A549 (cell line): ENCODE results near the gene RABAC1.
"Not testable (repeated sequence)": the region's sequence is repeated elsewhere in the genome, so short reads cannot be mapped to it uniquely, and the experiment has no call there.

ENCODE experiments used
- CEBPB ChIP-seq, 2 experiments: fragments of >200 bp in 1 of 2; sonication (Bioruptor Twin) in 1 of 2; formaldehyde crosslinking in 1 of 2; IDR thresholded peaks; 2 replicates each; pipeline ENCODE4 v1.6.1; 2012 to 2016
- MAZ ChIP-seq: fragments of 150-350 bp; IDR thresholded peaks from 2 replicates; pipeline ENCODE4 v1.6.1; 2014; ENCODE audit warnings: antibody characterized with exemption, low read depth, low read length, borderline replicate concordance
- RNF2 ChIP-seq: fragments of 200-600 bp; sonication (generic); IDR thresholded peaks from 2 replicates; pipeline ENCODE4 v1.6.1; 2016; ENCODE audit warnings: low read depth, mild to moderate bottlenecking, antibody characterized with exemption, moderate library complexity, borderline replicate concordance
- TF ChIP-seq, protein P1 (sequence below): fragments of 150-350 bp; IDR thresholded peaks from 2 replicates; pipeline ENCODE4 v1.6.1; 2014; ENCODE audit warnings: low read depth, mild to moderate bottlenecking, low read length
- TF ChIP-seq, protein P2 (sequence below): fragments of >200 bp; sonication (Bioruptor Twin); formaldehyde crosslinking; IDR thresholded peaks from 3 replicates; pipeline ENCODE4 v1.5.1; 2016
- TF ChIP-seq, protein P3 (sequence below): fragments of 200-600 bp; sonication (generic); IDR thresholded peaks from 2 replicates; pipeline ENCODE4 v1.6.1; 2016; ENCODE audit warnings: antibody characterized with exemption, mild to moderate bottlenecking, moderate library complexity
- TF ChIP-seq, protein P4 (sequence below): fragments of 450-650 bp; IDR thresholded peaks from 2 replicates; pipeline ENCODE4 v1.6.1; 2014; ENCODE audit warnings: antibody characterized with exemption

DNA sequence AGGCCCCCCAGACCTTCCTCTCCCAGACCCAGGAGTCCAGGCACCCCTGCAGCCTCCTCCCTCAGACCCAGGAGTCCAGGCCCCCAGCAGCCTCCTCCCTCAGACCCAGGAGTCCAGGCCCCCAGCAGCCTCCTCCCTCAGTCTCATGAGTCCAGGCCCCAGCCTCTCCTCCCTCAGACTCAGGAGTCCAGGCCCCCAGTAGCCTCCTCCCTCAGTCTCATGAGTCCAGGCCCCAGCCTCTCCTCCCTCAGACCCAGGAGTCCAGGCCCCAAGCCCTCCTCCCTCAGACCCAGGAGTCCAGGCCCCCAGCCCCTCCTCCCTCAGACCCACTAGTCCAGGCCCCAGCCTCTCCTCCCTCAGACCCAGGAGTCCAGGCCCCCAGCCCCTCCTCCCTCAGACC is 19.9 kb downstream of the RABAC1 start:
- TF ChIP-seq, protein P1, sequence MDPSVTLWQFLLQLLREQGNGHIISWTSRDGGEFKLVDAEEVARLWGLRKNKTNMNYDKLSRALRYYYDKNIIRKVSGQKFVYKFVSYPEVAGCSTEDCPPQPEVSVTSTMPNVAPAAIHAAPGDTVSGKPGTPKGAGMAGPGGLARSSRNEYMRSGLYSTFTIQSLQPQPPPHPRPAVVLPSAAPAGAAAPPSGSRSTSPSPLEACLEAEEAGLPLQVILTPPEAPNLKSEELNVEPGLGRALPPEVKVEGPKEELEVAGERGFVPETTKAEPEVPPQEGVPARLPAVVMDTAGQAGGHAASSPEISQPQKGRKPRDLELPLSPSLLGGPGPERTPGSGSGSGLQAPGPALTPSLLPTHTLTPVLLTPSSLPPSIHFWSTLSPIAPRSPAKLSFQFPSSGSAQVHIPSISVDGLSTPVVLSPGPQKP = not testable (repeated sequence)
- TF ChIP-seq, protein P2, sequence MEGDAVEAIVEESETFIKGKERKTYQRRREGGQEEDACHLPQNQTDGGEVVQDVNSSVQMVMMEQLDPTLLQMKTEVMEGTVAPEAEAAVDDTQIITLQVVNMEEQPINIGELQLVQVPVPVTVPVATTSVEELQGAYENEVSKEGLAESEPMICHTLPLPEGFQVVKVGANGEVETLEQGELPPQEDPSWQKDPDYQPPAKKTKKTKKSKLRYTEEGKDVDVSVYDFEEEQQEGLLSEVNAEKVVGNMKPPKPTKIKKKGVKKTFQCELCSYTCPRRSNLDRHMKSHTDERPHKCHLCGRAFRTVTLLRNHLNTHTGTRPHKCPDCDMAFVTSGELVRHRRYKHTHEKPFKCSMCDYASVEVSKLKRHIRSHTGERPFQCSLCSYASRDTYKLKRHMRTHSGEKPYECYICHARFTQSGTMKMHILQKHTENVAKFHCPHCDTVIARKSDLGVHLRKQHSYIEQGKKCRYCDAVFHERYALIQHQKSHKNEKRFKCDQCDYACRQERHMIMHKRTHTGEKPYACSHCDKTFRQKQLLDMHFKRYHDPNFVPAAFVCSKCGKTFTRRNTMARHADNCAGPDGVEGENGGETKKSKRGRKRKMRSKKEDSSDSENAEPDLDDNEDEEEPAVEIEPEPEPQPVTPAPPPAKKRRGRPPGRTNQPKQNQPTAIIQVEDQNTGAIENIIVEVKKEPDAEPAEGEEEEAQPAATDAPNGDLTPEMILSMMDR = not testable (repeated sequence)
- TF ChIP-seq, protein P3, sequence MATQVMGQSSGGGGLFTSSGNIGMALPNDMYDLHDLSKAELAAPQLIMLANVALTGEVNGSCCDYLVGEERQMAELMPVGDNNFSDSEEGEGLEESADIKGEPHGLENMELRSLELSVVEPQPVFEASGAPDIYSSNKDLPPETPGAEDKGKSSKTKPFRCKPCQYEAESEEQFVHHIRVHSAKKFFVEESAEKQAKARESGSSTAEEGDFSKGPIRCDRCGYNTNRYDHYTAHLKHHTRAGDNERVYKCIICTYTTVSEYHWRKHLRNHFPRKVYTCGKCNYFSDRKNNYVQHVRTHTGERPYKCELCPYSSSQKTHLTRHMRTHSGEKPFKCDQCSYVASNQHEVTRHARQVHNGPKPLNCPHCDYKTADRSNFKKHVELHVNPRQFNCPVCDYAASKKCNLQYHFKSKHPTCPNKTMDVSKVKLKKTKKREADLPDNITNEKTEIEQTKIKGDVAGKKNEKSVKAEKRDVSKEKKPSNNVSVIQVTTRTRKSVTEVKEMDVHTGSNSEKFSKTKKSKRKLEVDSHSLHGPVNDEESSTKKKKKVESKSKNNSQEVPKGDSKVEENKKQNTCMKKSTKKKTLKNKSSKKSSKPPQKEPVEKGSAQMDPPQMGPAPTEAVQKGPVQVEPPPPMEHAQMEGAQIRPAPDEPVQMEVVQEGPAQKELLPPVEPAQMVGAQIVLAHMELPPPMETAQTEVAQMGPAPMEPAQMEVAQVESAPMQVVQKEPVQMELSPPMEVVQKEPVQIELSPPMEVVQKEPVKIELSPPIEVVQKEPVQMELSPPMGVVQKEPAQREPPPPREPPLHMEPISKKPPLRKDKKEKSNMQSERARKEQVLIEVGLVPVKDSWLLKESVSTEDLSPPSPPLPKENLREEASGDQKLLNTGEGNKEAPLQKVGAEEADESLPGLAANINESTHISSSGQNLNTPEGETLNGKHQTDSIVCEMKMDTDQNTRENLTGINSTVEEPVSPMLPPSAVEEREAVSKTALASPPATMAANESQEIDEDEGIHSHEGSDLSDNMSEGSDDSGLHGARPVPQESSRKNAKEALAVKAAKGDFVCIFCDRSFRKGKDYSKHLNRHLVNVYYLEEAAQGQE = not testable (repeated sequence)
- not testable (repeated sequence) for TF ChIP-seq CEBPB (IDR thresholded peaks at IDR 0.05); MAZ; RNF2
- TF ChIP-seq, protein P4, sequence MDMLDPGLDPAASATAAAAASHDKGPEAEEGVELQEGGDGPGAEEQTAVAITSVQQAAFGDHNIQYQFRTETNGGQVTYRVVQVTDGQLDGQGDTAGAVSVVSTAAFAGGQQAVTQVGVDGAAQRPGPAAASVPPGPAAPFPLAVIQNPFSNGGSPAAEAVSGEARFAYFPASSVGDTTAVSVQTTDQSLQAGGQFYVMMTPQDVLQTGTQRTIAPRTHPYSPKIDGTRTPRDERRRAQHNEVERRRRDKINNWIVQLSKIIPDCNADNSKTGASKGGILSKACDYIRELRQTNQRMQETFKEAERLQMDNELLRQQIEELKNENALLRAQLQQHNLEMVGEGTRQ = not testable (repeated sequence)
